HG03196 (cell line): Measurements from ENCODE around the gene SS18L1.
"Not testable (repeated sequence)": the region's sequence is repeated elsewhere in the genome, so short reads cannot be mapped to it uniquely, and the experiment has no call there.

ENCODE experiments used
- ATAC-seq: cut with Tn5 transposase; IDR thresholded peaks from one replicate; pipeline ENCODE4 v1.9.1; 2021; ENCODE audit not compliant: unreplicated experiment

Gene SS18L1

GRCh38 chr20:62143081-62143956, at the start of gene SS18L1, which contains the start of gene PSMA7:
SS18L1 (plus strand) TSS chr20:62143769; CDS start chr20:62143821, 52 bp downstream.
PSMA7 (minus strand) TSS chr20:62143394; CDS start chr20:62143303, 91 bp downstream.
- ATAC-seq = peak; percentile 70

- no peak for ATAC-seq
These were observed 46.9 kb upstream of the SS18L1 start for GRCh38 chr20:62096421-62097380.

- ATAC-seq = no peak
These were observed 45.6 kb upstream of the SS18L1 start for GRCh38 chr20:62097881-62098407.

- no peak for ATAC-seq
These were observed 42.5 kb upstream of the SS18L1 start for GRCh38 chr20:62101078-62101477.

- no peak for ATAC-seq
These were observed 39.9 kb upstream of the SS18L1 start for GRCh38 chr20:62103508-62104233.

- no peak for ATAC-seq
These were observed 39.3 kb upstream of the SS18L1 start for GRCh38 chr20:62104234-62104789.

GRCh38 chr20:62104791-62105345, 38.7 kb upstream of the SS18L1 start:
- ATAC-seq = no peak

GRCh38 chr20:62105592-62105991, 38.0 kb upstream of the SS18L1 start:
- no peak for ATAC-seq

GRCh38 chr20:62111148-62111547, 32.4 kb upstream of the SS18L1 start:
- no peak for ATAC-seq

- ATAC-seq = no peak
These were observed 31.2 kb upstream of the SS18L1 start for GRCh38 chr20:62112368-62112767.

- no peak for ATAC-seq
These were observed 28.7 kb upstream of the SS18L1 start for GRCh38 chr20:62114894-62115293.

- not testable (repeated sequence) for ATAC-seq
These were observed 27.7 kb upstream of the SS18L1 start for GRCh38 chr20:62115800-62116407.

- ATAC-seq = no peak
These were observed 26.8 kb upstream of the SS18L1 start for GRCh38 chr20:62116558-62117361.

- no peak for ATAC-seq
These were observed 26.3 kb upstream of the SS18L1 start for GRCh38 chr20:62117362-62117646.

- no peak for ATAC-seq
These were observed 25.9 kb upstream of the SS18L1 start for GRCh38 chr20:62117658-62118057.

GRCh38 chr20:62118113-62119043, 25.2 kb upstream of the SS18L1 start:
- ATAC-seq = no peak

- ATAC-seq = no peak
These were observed 24.5 kb upstream of the SS18L1 start for GRCh38 chr20:62119115-62119514.
